ENCODE results near the gene PLEKHH2. TPM values are rescaled to one million over a fixed set of nuclear protein-coding genes. Genes with fewer than 3 reads are reported as not detected.

The PLEKHH2 gene
- total and polyA plus RNA-seq, 2 experiments from 2014 or later, result 5.4 to 6.7 TPM

DNA sequence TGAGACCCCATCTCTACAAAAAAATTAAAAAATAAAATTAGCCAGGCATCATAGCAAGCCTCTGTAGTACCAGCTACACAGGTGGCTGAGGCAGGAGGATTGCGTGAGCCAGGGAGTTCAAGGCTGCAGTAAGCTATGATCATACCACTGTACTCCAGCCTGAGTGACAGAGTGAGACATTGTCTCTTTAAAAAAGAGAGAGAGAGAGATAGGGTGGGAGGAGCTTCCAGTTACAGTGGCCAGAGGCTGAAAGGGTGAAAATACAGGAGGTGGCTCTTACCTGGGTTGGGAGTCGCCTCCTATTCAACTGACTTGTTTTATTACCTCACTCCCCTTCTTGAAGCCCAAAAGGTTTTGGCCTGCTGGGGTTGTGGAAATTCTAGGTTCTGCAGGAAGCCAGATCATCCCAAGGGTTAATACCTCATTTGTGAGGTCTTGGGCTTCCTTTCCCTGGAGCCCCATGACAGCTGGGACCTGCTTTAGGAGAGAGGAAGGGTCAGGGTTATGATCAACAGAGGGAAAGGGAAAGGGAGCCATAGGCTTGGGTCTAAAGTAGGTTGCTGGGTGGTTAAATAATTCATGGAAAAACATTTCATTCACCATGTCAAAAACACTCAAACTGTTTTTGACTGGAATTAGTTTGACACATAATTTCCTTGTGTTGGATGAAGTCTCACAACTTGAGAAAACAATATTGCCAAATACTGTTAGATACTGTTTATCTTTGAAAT, 154.1 kb downstream of the PLEKHH2 start (continued):
- TF ChIP-seq, protein P1, sequence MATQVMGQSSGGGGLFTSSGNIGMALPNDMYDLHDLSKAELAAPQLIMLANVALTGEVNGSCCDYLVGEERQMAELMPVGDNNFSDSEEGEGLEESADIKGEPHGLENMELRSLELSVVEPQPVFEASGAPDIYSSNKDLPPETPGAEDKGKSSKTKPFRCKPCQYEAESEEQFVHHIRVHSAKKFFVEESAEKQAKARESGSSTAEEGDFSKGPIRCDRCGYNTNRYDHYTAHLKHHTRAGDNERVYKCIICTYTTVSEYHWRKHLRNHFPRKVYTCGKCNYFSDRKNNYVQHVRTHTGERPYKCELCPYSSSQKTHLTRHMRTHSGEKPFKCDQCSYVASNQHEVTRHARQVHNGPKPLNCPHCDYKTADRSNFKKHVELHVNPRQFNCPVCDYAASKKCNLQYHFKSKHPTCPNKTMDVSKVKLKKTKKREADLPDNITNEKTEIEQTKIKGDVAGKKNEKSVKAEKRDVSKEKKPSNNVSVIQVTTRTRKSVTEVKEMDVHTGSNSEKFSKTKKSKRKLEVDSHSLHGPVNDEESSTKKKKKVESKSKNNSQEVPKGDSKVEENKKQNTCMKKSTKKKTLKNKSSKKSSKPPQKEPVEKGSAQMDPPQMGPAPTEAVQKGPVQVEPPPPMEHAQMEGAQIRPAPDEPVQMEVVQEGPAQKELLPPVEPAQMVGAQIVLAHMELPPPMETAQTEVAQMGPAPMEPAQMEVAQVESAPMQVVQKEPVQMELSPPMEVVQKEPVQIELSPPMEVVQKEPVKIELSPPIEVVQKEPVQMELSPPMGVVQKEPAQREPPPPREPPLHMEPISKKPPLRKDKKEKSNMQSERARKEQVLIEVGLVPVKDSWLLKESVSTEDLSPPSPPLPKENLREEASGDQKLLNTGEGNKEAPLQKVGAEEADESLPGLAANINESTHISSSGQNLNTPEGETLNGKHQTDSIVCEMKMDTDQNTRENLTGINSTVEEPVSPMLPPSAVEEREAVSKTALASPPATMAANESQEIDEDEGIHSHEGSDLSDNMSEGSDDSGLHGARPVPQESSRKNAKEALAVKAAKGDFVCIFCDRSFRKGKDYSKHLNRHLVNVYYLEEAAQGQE (IDR thresholded peaks at IDR 0.05; ENCODE audit: unreplicated experiment), result no peak

- Histone ChIP-seq H3K4me2 (no peak overlapping the region), H3K9me2 (ENCODE audit: insufficient read depth) (no peaks in the 10 kb centered on the region), H3K4me1 (ENCODE audit: insufficient read depth) (no peaks in the 10 kb centered on the region), H3K27me3 (ENCODE audit: insufficient read depth) (no peaks in the 10 kb centered on the region), H3F3A (replicated peaks; ENCODE audit: low read depth) (no peaks in the 10 kb centered on the region), H3K4me3 (no peak overlapping the region), H3K27ac (ENCODE audit: low read depth) (no peak overlapping the region), H3K36me3 (ENCODE audit: insufficient read depth) (no peaks in the 10 kb centered on the region), H2AFZ (no peak overlapping the region), H3K79me2 (replicated peaks; ENCODE audit: insufficient read depth) (no peaks in the 10 kb centered on the region), H4K20me1 (replicated peaks; ENCODE audit: insufficient read depth) (no peaks in the 10 kb centered on the region)
- no peak for DNase-seq (ENCODE audit: low spot score)
- H3K9me3 Mint-ChIP-seq, result no peaks in the 10 kb centered on the region
- no peaks in the 10 kb centered on the region for H3K4me1 Mint-ChIP-seq
- H3K36me3 Mint-ChIP-seq (ENCODE audit: low read depth), result no peaks in the 10 kb centered on the region
- TF ChIP-seq POLR2AphosphoS5 (IDR thresholded peaks at IDR 0.05; ENCODE audit: low read depth) (no peak), ZNF331 (CRISPR knock-in tag; IDR thresholded peaks at IDR 0.05; ENCODE audit: low read depth) (no peak), CREB1 (CRISPR knock-in tag; IDR thresholded peaks at IDR 0.05; ENCODE audit: low read depth) (no peak), JUNB (IDR thresholded peaks at IDR 0.05; ENCODE audit: unreplicated experiment) (no peak), ZNF114 (CRISPR knock-in tag; IDR thresholded peaks at IDR 0.05) (no peak), ETS1 (IDR thresholded peaks at IDR 0.05) (no peak)
- TF ChIP-seq, protein P1 (IDR thresholded peaks at IDR 0.05; ENCODE audit: unreplicated experiment), result no peak
- no peak overlapping the region for H3K27ac Mint-ChIP-seq
- ATAC-seq, result no peak
- no peak overlapping the region for H3K4me3 Mint-ChIP-seq
- no peaks in the 10 kb centered on the region for H3K27me3 Mint-ChIP-seq (ENCODE audit: insufficient read depth, low read depth, poor library complexity)
Observed at GRCh38 chr2:43792653-43793052, 155.6 kb downstream of the PLEKHH2 start.
